ENCODE results near the gene CDKN2AIP.

Gene CDKN2AIP

GRCh38 chr4:183422962-183423631 lies 21.3 kb upstream of the CDKN2AIP start:
- peak; percentile 40 for DNase-seq (ENCODE audit: low read depth, low spot score)
- no peak overlapping the region for H3K4me3 ChIP-seq (ENCODE audit: low read depth, low read length)
- CTCF ChIA-PET: interaction anchor here (2.8 kb wide), 1 partner anchor 16 kb away, joined by 13 read pairs; no protein-coding TSS in a partner anchor
- TF ChIP-seq CTCF (IDR thresholded peaks at IDR 0.05; ENCODE audit: insufficient read depth, low read length, missing control alignments): no peak
- POLR2A ChIA-PET: no interaction called here

GRCh38 chr4:183424109-183424744 lies 20.2 kb upstream of the CDKN2AIP start:
- no peak for DNase-seq (ENCODE audit: low read depth, low spot score)
- CTCF ChIA-PET: interaction anchor here (1.3 to 2.8 kb wide), 2 partner anchors 17 to 487 kb away, joined by 3 to 13 read pairs; no protein-coding TSS in a partner anchor
- no peak overlapping the region for H3K4me3 ChIP-seq (ENCODE audit: low read depth, low read length)
- POLR2A ChIA-PET: no interaction called here
- TF ChIP-seq CTCF (IDR thresholded peaks at IDR 0.05; ENCODE audit: insufficient read depth, low read length, missing control alignments): no peak

- no peak for TF ChIP-seq CTCF (IDR thresholded peaks at IDR 0.05; ENCODE audit: insufficient read depth, low read length, missing control alignments)
- DNase-seq (ENCODE audit: low read depth, low spot score): no peak
- ChIA-PET CTCF (interaction anchor here (0.9 kb wide), 1 partner anchor 20 kb away, joined by 3 read pairs; no protein-coding TSS in a partner anchor), POLR2A (no interaction called here)
- H3K4me3 ChIP-seq (ENCODE audit: low read depth, low read length): no peak overlapping the region
These were observed 17.9 kb upstream of the CDKN2AIP start for GRCh38 chr4:183426507-183426906.

GRCh38 chr4:183429489-183429888 lies 14.9 kb upstream of the CDKN2AIP start:
- TF ChIP-seq CTCF (IDR thresholded peaks at IDR 0.05; ENCODE audit: insufficient read depth, low read length, missing control alignments): no peak
- H3K4me3 ChIP-seq (ENCODE audit: low read depth, low read length): no peak overlapping the region
- ChIA-PET POLR2A (no interaction called here), CTCF (interaction anchor here (0.9 to 1.0 kb wide), 2 partner anchors 14 to 22 kb away, joined by 3 read pairs; no protein-coding TSS in a partner anchor)
- no peak for DNase-seq (ENCODE audit: low read depth, low spot score)

GRCh38 chr4:183430317-183430993 lies 14.0 kb upstream of the CDKN2AIP start:
- ChIA-PET CTCF (interaction anchor here (1.0 to 1.3 kb wide), 2 partner anchors 12 to 32 kb away, joined by 3 to 6 read pairs; no protein-coding TSS in a partner anchor), POLR2A (no interaction called here)
- TF ChIP-seq CTCF (IDR thresholded peaks at IDR 0.05; ENCODE audit: insufficient read depth, low read length, missing control alignments): no peak
- no peak for DNase-seq (ENCODE audit: low read depth, low spot score)
- H3K4me3 ChIP-seq (ENCODE audit: low read depth, low read length): no peak overlapping the region

GRCh38 chr4:183430994-183431347 lies 13.5 kb upstream of the CDKN2AIP start:
- H3K4me3 ChIP-seq (ENCODE audit: low read depth, low read length): no peak overlapping the region
- DNase-seq (ENCODE audit: low read depth, low spot score): no peak
- TF ChIP-seq CTCF (IDR thresholded peaks at IDR 0.05; ENCODE audit: insufficient read depth, low read length, missing control alignments): no peak
- CTCF ChIA-PET: interaction anchor here (0.6 to 1.3 kb wide), 3 partner anchors 11 to 32 kb away, joined by 3 to 6 read pairs (median 3); no protein-coding TSS in a partner anchor
- POLR2A ChIA-PET: no interaction called here

Measured in AG04449 (cell line).